HFF-Myc (cell line): ENCODE data around the gene CEACAM7.

ENCODE experiments used
- DNase-seq: peaks from one replicate; pipeline ENCODE4 v3.0.0-alpha.2; 2011; ENCODE audit warnings: low read depth; ENCODE audit errors: extremely low read depth
- H3K4me3 ChIP-seq: replicated peaks from 2 replicates; pipeline ENCODE4 v1.5.1; 2011; ENCODE audit warnings: low read depth, mild to moderate bottlenecking, control low read depth, low read length
- TF ChIP-seq, protein P1 (sequence below): IDR thresholded peaks from 2 replicates; pipeline ENCODE4 v1.5.1; 2012; ENCODE audit warnings: mild to moderate bottlenecking, low read depth, low read length, control low read depth; ENCODE audit errors: missing control alignments

The CEACAM7 gene

DNA sequence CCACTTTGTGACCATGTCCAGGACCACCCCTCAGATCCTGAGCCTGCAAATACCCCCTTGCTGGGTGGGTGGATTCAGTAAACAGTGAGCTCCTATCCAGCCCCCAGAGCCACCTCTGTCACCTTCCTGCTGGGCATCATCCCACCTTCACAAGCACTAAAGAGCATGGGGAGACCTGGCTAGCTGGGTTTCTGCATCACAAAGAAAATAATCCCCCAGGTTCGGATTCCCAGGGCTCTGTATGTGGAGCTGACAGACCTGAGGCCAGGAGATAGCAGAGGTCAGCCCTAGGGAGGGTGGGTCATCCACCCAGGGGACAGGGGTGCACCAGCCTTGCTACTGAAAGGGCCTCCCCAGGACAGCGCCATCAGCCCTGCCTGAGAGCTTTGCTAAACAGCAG, 7.7 kb upstream of the CEACAM7 start:
- DNase-seq: no peak
- TF ChIP-seq, protein P1, sequence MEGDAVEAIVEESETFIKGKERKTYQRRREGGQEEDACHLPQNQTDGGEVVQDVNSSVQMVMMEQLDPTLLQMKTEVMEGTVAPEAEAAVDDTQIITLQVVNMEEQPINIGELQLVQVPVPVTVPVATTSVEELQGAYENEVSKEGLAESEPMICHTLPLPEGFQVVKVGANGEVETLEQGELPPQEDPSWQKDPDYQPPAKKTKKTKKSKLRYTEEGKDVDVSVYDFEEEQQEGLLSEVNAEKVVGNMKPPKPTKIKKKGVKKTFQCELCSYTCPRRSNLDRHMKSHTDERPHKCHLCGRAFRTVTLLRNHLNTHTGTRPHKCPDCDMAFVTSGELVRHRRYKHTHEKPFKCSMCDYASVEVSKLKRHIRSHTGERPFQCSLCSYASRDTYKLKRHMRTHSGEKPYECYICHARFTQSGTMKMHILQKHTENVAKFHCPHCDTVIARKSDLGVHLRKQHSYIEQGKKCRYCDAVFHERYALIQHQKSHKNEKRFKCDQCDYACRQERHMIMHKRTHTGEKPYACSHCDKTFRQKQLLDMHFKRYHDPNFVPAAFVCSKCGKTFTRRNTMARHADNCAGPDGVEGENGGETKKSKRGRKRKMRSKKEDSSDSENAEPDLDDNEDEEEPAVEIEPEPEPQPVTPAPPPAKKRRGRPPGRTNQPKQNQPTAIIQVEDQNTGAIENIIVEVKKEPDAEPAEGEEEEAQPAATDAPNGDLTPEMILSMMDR: no peak

DNA sequence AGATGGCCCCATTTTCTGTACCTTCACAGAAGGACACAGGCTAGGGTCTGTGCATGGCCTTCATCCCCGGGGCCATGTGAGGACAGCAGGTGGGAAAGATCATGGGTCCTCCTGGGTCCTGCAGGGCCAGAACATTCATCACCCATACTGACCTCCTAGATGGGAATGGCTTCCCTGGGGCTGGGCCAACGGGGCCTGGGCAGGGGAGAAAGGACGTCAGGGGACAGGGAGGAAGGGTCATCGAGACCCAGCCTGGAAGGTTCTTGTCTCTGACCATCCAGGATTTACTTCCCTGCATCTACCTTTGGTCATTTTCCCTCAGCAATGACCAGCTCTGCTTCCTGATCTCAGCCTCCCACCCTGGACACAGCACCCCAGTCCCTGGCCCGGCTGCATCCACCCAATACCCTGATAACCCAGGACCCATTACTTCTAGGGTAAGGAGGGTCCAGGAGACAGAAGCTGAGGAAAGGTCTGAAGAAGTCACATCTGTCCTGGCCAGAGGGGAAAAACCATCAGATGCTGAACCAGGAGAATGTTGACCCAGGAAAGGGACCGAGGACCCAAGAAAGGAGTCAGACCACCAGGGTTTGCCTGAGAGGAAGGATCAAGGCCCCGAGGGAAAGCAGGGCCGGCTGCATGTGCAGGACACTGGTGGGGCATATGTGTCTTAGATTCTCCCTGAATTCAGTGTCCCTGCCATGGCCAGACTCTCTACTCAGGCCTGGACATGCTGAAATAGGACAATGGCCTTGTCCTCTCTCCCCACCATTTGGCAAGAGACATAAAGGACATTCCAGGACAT, 7.0 kb upstream of the CEACAM7 start:
- no peak overlapping the region for H3K4me3 ChIP-seq
- TF ChIP-seq, protein P1: no peak
- no peak for DNase-seq

More for the DNA sequence above, 7.7 kb upstream of the CEACAM7 start:
- no peak overlapping the region for H3K4me3 ChIP-seq

DNA sequence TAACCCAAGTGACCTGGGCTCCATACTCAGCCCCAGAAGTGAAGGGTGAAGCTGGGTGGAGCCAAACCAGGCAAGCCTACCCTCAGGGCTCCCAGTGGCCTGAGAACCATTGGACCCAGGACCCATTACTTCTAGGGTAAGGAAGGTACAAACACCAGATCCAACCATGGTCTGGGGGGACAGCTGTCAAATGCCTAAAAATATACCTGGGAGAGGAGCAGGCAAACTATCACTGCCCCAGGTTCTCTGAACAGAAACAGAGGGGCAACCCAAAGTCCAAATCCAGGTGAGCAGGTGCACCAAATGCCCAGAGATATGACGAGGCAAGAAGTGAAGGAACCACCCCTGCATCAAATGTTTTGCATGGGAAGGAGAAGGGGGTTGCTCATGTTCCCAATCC, 6.1 kb upstream of the CEACAM7 start:
- DNase-seq: no peak
- TF ChIP-seq, protein P1: no peak
- no peak overlapping the region for H3K4me3 ChIP-seq

DNA sequence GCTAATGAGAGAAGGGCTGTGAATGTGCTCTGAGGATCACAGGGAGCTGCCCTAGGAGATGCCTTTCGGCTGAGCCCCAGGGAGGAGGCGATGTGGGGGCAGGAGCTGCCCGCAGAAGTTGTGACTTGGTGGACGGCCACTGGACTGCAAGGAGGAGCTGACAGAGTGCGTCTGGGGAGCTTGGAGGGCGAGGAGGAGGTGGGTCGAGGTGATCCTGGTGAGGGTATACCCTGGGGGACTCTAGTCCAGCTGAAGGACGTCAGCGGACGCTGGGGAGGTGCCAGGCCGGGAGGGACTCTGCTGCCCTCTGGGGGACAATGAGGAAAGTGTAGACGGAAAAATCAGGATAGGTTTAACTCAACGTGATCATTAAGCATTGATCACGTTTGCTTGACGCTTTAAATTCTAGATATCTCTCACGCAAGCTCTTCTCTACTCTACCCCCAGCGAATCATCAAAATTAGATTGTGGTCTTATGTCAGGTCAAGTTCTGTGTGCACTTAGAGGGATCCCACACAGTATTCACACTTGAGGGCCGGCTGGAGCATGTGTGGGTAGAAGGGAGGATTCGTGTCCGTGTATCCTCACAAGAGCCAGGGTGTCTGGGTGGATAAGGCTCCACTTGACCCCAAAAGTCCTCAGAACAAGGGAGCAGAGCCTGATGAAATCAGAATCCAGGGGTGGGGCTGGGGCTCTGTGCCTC, 3.3 kb upstream of the CEACAM7 start:
- DNase-seq: no peak
- TF ChIP-seq, protein P1: peak; percentile 79
- H3K4me3 ChIP-seq: no peak overlapping the region

DNA sequence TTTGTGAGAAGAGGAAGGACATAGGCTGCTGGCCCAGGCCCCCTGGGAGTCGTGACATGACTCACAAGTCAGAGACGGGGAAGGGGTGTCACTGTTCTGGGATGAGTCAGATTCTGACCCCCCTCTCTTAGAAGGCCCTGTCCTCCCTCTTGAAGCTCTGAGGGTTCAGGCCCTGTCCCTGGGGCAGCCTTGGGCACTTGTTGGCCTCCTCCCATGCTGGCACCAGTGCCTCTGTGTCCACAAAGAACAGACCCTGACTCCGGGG, 2.7 kb upstream of the CEACAM7 start:
- DNase-seq: no peak
- TF ChIP-seq, protein P1: no peak
- H3K4me3 ChIP-seq: no peak overlapping the region

DNA sequence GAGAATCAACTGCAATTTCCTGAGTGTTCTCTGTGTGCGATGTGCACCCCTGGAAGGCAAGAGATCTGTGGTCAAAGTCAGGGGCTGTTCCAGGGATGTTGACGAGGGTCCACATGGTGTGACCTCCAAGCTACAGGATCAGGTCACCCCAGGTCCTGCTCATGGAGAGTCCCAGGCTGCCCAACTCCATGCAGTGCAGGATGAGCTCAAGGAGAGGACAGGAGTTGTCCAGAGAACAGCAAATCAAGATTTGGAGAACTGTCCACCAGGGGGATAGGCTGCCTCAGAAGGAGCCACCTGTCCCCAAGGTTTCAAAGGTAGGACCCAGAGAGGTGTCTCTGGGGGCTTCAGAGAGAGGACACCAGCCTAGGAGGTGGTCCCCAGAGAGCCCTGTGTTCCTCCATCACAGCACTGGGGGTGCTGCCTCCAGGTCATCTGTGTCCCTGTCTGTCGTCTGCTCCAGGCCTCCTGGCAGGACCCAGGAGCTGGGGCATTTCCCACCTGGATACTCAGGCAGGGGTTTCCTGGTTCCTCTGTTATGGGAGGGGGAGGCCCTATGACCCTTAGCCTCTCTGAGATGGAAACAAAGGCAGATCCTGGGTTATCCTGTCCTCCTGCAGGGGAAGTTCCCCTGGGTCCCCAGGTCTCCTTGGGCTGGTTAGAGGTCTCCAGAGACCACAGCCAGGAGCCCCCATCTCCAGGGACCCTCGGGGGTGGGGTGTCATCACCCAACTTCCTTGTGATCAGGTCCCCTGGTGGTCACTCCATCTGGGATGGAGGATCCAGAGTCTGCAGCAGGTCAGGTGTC, 2.1 kb upstream of the CEACAM7 start:
- DNase-seq: no peak
- TF ChIP-seq, protein P1: no peak
- no peak overlapping the region for H3K4me3 ChIP-seq
